Panc1 (cell line): ENCODE measurements around the gene CFAP45.

Experiments used
- CTCF ChIP-seq: fragments of 450-650 bp; IDR thresholded peaks from 2 replicates; pipeline ENCODE4 v1.5.1; 2017; ENCODE audit warnings: mild to moderate bottlenecking
- POLR2AphosphoS5 ChIP-seq: IDR thresholded peaks from 2 replicates; pipeline ENCODE4 v1.6.1; 2012; ENCODE audit warnings: mild to moderate bottlenecking, low read depth, low read length, moderate library complexity
- REST ChIP-seq, 2 experiments: IDR thresholded peaks; 2 replicates each; pipeline ENCODE4 v1.6.1; 2011 to 2012; ENCODE audit warnings: low read depth in 2 of 2, control low read depth in 1 of 2, low read length in 1 of 2, mild to moderate bottlenecking in 1 of 2, moderate library complexity in 1 of 2; ENCODE audit not compliant: insufficient read depth in 1 of 2

- TF ChIP-seq CTCF (no peak), POLR2AphosphoS5 (no peak), REST (IDR thresholded peaks at IDR 0.05; ENCODE audit: insufficient read depth in 1 of 2, low read depth in 2 of 2, low read length in 1 of 2) (no peak)
Observed at GRCh38 chr1:159864262-159864661, 35.7 kb downstream of the CFAP45 start.
